ENCODE results near the gene HPCAL4.

The HPCAL4 gene

GRCh38 chr1:39647247-39647646 is 44.0 kb downstream of the HPCAL4 start:
- DNase-seq, result no peak

GRCh38 chr1:39646232-39647081 is 44.8 kb downstream of the HPCAL4 start:
- DNase-seq, result no peak

- DNase-seq, result no peak
These were observed 45.7 kb downstream of the HPCAL4 start for GRCh38 chr1:39645411-39646043.

DNA sequence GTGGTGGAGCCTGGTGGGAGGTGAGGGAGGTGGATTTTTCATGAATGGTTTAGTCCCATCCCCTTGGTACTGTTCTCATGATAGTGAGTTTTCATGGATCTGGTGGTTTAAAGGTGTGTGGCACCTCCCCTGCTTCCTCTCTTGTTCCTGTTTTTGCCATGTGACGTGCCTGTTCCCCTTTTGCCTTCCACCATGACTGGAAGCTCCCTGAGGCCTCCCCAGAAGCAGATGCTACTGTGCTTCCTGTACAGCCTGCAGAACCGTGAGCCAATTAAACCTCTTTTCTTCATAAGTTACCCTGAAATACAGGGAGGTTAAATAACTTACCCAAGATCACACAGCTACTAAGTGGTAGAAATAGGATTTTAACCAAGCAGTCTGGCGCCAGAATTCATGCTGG is 47.5 kb downstream of the HPCAL4 start:
- no peak for DNase-seq

GRCh38 chr1:39642796-39643195 is 48.4 kb downstream of the HPCAL4 start:
- no peak for DNase-seq

GRCh38 chr1:39640861-39641260 is 50.4 kb downstream of the HPCAL4 start:
- DNase-seq, result no peak

DNA sequence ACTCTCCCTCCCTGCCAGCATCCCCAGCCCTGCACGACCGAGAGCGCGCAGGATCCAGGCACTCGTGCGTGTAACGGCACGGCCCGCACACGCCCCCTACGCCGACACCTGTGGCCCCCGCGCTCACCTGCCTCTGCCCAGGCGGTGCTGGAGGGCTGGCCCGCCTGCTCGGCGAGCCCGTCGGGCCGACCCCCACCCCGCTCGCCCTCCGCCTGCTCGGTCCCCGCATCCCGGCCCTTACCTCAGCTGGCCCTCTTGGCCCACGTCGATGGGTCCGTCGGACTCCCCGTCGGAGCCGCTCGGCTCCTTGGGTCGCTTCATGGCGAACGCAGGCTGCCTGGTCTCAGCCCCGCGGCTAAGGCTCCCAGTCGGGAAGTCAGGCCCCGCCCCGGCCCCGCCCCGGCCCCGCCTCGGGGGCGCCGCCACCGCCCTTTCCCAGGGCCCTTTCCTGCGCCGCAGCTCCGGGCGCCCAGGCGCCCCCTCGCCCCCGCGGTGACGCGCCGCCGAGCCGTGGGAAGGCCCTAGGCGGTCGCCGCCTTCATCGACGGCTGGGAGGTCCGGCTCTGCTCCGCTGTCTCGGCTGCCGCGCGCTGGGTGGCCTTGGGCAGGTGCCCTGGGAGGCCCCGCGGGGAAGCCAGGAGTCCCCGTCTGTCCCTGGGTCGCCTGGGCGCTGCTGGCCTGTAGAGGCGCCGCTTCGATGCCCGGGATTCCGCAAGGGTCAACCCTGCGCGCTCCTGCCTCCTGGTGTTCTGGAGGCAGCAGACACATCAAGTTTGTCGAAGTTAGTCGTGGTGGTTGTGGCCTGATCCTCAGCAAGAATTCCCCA is 51.7 kb downstream of the HPCAL4 start, which contains the start of gene HEYL:
Gene HEYL, minus strand, starts transcription at position 339 of the 826 bp plus-strand sequence. Its CDS starts 18 bp downstream, at position 321.
- no peak for DNase-seq

DNA sequence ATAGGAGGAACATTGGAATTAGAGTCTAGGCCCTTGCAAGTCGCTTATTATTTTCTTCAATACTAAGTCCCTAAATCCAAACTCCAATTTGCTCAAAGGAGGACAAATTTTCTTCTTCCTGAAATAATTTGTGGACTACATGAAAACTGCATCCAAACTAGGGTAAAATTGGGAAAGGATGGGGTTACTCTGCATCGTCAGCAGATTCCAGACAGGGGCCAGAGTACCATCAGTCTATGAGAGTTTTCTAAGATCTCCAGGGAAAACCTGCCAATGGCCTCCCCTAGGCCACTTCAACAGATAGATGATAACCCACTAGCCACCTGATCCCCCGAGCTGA is 52.3 kb downstream of the HPCAL4 start:
- no peak for DNase-seq

- no peak for DNase-seq
These were observed 53.9 kb downstream of the HPCAL4 start for GRCh38 chr1:39637361-39637760.

- no peak for DNase-seq
These were observed 55.4 kb downstream of the HPCAL4 start for GRCh38 chr1:39635871-39636210.

- DNase-seq, result no peak
These were observed 55.9 kb downstream of the HPCAL4 start for GRCh38 chr1:39635205-39635870.

DNA sequence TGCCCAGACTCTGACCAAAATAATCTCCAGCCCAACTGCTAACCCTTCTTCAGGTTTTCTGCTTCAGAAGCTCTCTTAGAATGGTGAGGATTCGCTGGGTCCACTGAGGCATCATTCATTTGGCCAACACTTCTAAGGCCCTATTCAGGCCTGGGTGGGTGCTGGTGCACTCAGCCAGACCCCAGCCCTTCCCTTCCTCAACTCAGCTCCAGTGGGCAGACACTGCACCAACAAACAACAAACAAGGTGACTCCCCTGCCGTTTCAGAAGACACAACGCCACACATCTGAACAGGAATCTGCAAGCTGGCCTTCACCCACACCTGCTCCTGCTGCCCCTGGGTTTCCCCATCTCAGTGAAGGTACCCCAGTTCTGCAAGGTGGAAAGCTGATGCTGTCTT is 57.8 kb downstream of the HPCAL4 start:
- DNase-seq, result no peak

GRCh38 chr1:39632682-39633417 is 58.4 kb downstream of the HPCAL4 start:
- no peak for DNase-seq

DNA sequence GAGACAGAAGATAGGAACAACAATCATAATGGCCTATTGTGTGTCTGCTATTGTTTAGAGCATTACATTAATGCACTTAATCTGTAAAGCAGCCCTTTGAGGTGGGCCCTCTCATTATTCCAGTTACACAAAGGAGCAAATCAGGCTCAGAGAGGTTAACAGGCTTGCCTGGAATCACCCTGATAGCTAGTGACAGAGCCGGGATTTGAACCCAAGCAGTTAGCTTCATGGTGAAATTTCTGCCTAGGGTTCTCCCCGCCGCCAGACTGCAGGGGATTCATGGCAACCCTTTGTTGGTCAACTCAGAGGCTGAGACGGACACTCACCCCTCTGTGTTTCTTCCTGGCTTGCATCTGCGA is 58.9 kb downstream of the HPCAL4 start:
- DNase-seq, result no peak

- no peak for DNase-seq
These were observed 59.6 kb downstream of the HPCAL4 start for GRCh38 chr1:39631361-39632322.

DNA sequence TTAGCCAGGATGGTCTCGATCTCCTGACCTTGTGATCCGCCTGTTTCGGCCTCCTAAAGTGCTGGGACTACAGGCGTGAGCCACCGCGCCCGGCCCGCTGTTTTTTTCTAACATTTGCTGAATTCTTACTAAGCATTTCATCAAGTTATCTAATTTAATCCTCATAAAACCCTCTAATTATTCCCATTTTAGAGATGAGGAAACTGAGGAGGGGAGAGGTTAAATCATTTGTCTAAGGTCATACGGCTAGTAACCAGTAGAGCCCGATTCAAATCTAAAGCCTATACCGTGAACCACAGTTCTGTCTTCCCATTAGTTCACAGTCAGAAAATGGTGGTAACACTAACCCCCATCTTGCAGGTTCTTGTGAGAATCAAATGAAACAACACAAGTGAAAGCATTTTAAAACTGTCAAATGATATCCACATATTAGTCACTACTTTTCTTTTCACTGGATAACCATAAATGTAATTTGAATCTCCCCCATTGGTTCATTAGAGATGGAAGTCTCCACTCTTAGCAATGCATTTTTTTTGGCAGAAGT is 62.4 kb downstream of the HPCAL4 start:
- DNase-seq, result no peak
